H1 (cell line): ENCODE results near the gene CACNG6. TPM values are rescaled to one million over a fixed set of nuclear protein-coding genes. Genes with fewer than 3 reads are reported as not detected.
A peak's percentile ranks its signal among the peaks of the same experiment; 100 is the strongest.

ENCODE experiments used
- CTCF ChIA-PET: fragments of 300-600 bp; sonication (Branson Sonifier 250); formaldehyde crosslinking; loops from one replicate; lab custom pipeline; 2021; ENCODE audit not compliant: partially characterized antibody; lab: Charles Lee
- POLR2A ChIA-PET: fragments of 300-600 bp; sonication (Branson Sonifier 250); formaldehyde crosslinking; loops from one replicate; lab custom pipeline; 2021; ENCODE audit warnings: inconsistent platforms; ENCODE audit not compliant: partially characterized antibody; lab: Charles Lee
- DNase-seq, 2 experiments: peaks; one replicate each; pipeline versions ENCODE4 v3.0.0 to v3.0.0-alpha.2; 2010 to 2022; ENCODE audit warnings: low spot score in 2 of 2, low read depth in 1 of 2, mixed read lengths in 1 of 2
- FAIRE-seq: peaks from 2 replicates; lab custom pipeline; 2011; peaks lifted over from hg19 to GRCh38; lab: Jason Lieb, UNC
- H2AFZ ChIP-seq: 2 replicates; pipeline ENCODE4 v1.8.1; 2012; ENCODE audit warnings: low read length, inconsistent platforms
- H2AK5ac ChIP-seq: 2 replicates; pipeline ENCODE4 v1.6.1; 2013; ENCODE audit warnings: low read depth, low read length
- H2BK120ac ChIP-seq: replicated peaks from 2 replicates; pipeline ENCODE3; 2013; ENCODE audit warnings: low read depth, low read length, inconsistent platforms
- H2BK12ac ChIP-seq: 2 replicates; pipeline ENCODE4 v1.6.1; 2013; ENCODE audit warnings: low read depth, low read length
- H2BK15ac ChIP-seq: 2 replicates; pipeline ENCODE4 v1.6.1; 2013; ENCODE audit warnings: low read length
- H2BK20ac ChIP-seq: 2 replicates; pipeline ENCODE4 v1.6.1; 2013; ENCODE audit warnings: low read length
- H2BK5ac ChIP-seq: 2 replicates; pipeline ENCODE4 v1.6.1; 2013; ENCODE audit warnings: low read depth, low read length
- H3K14ac ChIP-seq: 2 replicates; pipeline ENCODE4 v1.6.1; 2013; ENCODE audit warnings: inconsistent platforms; ENCODE audit not compliant: insufficient read length
- H3K18ac ChIP-seq: 2 replicates; pipeline ENCODE4 v1.6.1; 2013; ENCODE audit warnings: low read length; ENCODE audit errors: extremely low read depth
- H3K23ac ChIP-seq: 2 replicates; pipeline ENCODE4 v1.6.1; 2013; ENCODE audit warnings: inconsistent platforms; ENCODE audit not compliant: insufficient read length
- H3K23me2 ChIP-seq: 2 replicates; pipeline ENCODE4 v1.6.1; 2013; ENCODE audit warnings: low read depth, low read length
- H3K27ac ChIP-seq: 2 replicates; pipeline ENCODE4 v1.6.1; 2011; ENCODE audit warnings: low read depth, low read length, inconsistent platforms
- H3K27me3 ChIP-seq, 4 experiments: replicated peaks in 1 of 4; 1 replicate in 1 of 4; 2 replicates in 3 of 4; pipeline versions ENCODE4 v1.6.1 to v1.8.1; 2011 to 2013; ENCODE audit warnings: low read length in 3 of 4, mild to moderate bottlenecking in 3 of 4, inconsistent platforms in 2 of 4, mixed read lengths in 2 of 4, moderate library complexity in 1 of 4; ENCODE audit not compliant: control insufficient read depth in 3 of 4, insufficient read depth in 3 of 4; ENCODE audit errors: extremely low read depth in 1 of 4
- H3K36me3 ChIP-seq, 4 experiments: 2 replicates each; pipeline versions ENCODE4 v1.6.1 to v1.8.1; 2011 to 2013; ENCODE audit warnings: mild to moderate bottlenecking in 4 of 4, low read length in 3 of 4, moderate library complexity in 2 of 4, control low read depth in 1 of 4, inconsistent platforms in 1 of 4; ENCODE audit not compliant: insufficient read depth in 4 of 4, control insufficient read depth in 2 of 4
- H3K4ac ChIP-seq: replicated peaks from 2 replicates; pipeline ENCODE3; 2013; ENCODE audit warnings: low read length, low read depth, mixed read lengths, inconsistent platforms; ENCODE audit not compliant: insufficient read length
- H3K4me1 ChIP-seq, 4 experiments: replicated peaks in 1 of 4; 1 replicate in 1 of 4; 2 replicates in 3 of 4; pipeline versions ENCODE4 v1.6.1 to v1.8.1; 2011 to 2013; ENCODE audit warnings: low read length in 3 of 4, inconsistent platforms in 2 of 4, mixed read lengths in 1 of 4; ENCODE audit not compliant: insufficient read depth in 4 of 4, control insufficient read depth in 3 of 4
- H3K4me2 ChIP-seq, 2 experiments: 2 replicates each; pipeline versions ENCODE4 v1.6.1 to v1.8.1; 2011 to 2013; ENCODE audit warnings: low read depth in 2 of 2, low read length in 2 of 2, control low read depth in 1 of 2, inconsistent platforms in 1 of 2, mild to moderate bottlenecking in 1 of 2; ENCODE audit not compliant: insufficient read depth in 1 of 2
- H3K4me3 ChIP-seq, 4 experiments: fragments of 200-600, 300-600 bp in 1 of 4; sonication (generic), shearing (Covaris generic), sonication (Bioruptor Twin) in 1 of 4; 2 replicates each; pipeline versions ENCODE4 v1.5.1 to v1.8.1; 2011 to 2016; ENCODE audit warnings: low read length in 4 of 4, low read depth in 3 of 4, control low read depth in 2 of 4, inconsistent platforms in 2 of 4, mild to moderate bottlenecking in 2 of 4, mixed read lengths in 1 of 4, moderate library complexity in 1 of 4; ENCODE audit not compliant: insufficient read depth in 2 of 4; ENCODE audit errors: extremely low read depth in 1 of 4
- H3K56ac ChIP-seq: replicated peaks from 2 replicates; pipeline ENCODE3; 2013; ENCODE audit warnings: low read depth, mild to moderate bottlenecking, mixed read lengths, low read length, inconsistent platforms; ENCODE audit not compliant: insufficient read length
- H3K79me1 ChIP-seq: 2 replicates; pipeline ENCODE4 v1.6.1; 2013; ENCODE audit warnings: low read depth, low read length, control low read depth
- H3K79me2 ChIP-seq, 2 experiments: 2 replicates each; pipeline versions ENCODE4 v1.6.1 to v1.8.1; 2012 to 2013; ENCODE audit warnings: low read length in 2 of 2, mild to moderate bottlenecking in 2 of 2, inconsistent platforms in 1 of 2; ENCODE audit not compliant: insufficient read depth in 2 of 2, control insufficient read depth in 1 of 2
- H3K9ac ChIP-seq, 4 experiments: replicated peaks in 1 of 4; 1 replicate in 1 of 4; 2 replicates in 3 of 4; pipeline versions ENCODE4 v1.6.1 to v1.8.1; 2011 to 2013; ENCODE audit warnings: low read depth in 3 of 4, low read length in 3 of 4, control low read depth in 2 of 4, mild to moderate bottlenecking in 2 of 4, moderate library complexity in 2 of 4, inconsistent platforms in 1 of 4; ENCODE audit errors: extremely low read depth in 1 of 4
- H3K9me3 ChIP-seq, 2 experiments: 2 replicates each; pipeline versions ENCODE4 v1.6.1 to v1.8.1; 2012 to 2013; ENCODE audit warnings: mild to moderate bottlenecking in 2 of 2, moderate library complexity in 2 of 2, control low read depth in 1 of 2, inconsistent platforms in 1 of 2, low read depth in 1 of 2, low read length in 1 of 2, mixed read lengths in 1 of 2; ENCODE audit not compliant: insufficient read depth in 2 of 2
- H4K20me1 ChIP-seq, 2 experiments: replicated peaks in 1 of 2; 2 replicates each; pipeline versions ENCODE3 to v1.8.1; 2011 to 2013; ENCODE audit warnings: inconsistent platforms in 2 of 2, low read length in 2 of 2, mild to moderate bottlenecking in 1 of 2; ENCODE audit not compliant: insufficient read depth in 2 of 2, control insufficient read depth in 1 of 2
- H4K5ac ChIP-seq: 2 replicates; pipeline ENCODE4 v1.6.1; 2013; ENCODE audit warnings: low read length, low read depth, mixed read lengths, inconsistent platforms; ENCODE audit not compliant: insufficient read length
- H4K8ac ChIP-seq: 2 replicates; pipeline ENCODE4 v1.8.0; 2013; ENCODE audit warnings: mild to moderate bottlenecking, moderate library complexity, low read length, inconsistent platforms; ENCODE audit not compliant: insufficient read depth; ENCODE audit errors: extremely low read depth
- H4K91ac ChIP-seq: replicated peaks from 2 replicates; pipeline ENCODE3; 2013; ENCODE audit warnings: low read length, mixed read lengths, inconsistent platforms; ENCODE audit not compliant: insufficient read length
- KDM1A ChIP-seq: fragments of 200-600, 300-600 bp; sonication (generic); IDR thresholded peaks from 2 replicates; pipeline ENCODE4 v1.7.1; 2016; ENCODE audit warnings: mild to moderate bottlenecking, low read length, borderline replicate concordance
- KDM4A ChIP-seq: IDR thresholded peaks from one replicate; pipeline ENCODE4 v1.7.1; 2012; ENCODE audit warnings: low read depth, mild to moderate bottlenecking, moderate library complexity, low read length, inconsistent platforms; ENCODE audit not compliant: severe bottlenecking
- RBBP5 ChIP-seq: IDR thresholded peaks from 2 replicates; pipeline ENCODE4 v1.7.1; 2012; ENCODE audit warnings: low read depth, mild to moderate bottlenecking, inconsistent platforms, low read length, moderate library complexity, borderline replicate concordance
- TEAD4 ChIP-seq: IDR thresholded peaks from 2 replicates; pipeline ENCODE4 v1.6.1; 2012; ENCODE audit warnings: low read depth, low read length, inconsistent platforms, mixed read lengths
- WGBS, 2 experiments: shearing (Covaris generic) in 1 of 2; methylation state at CpG; one replicate each; pipeline versions ENCODE4 v1.1.6 to v1.1.7; 2013 to 2015; ENCODE audit warnings: low lambda C conversion rate in 2 of 2, mixed read lengths in 2 of 2, inconsistent platforms in 1 of 2, low coverage in 1 of 2, missing lambda C conversion rate in 1 of 2; ENCODE audit not compliant: insufficient replicate concordance in 2 of 2, insufficient coverage in 1 of 2, insufficient read length in 1 of 2; ENCODE audit errors: extremely low coverage in 1 of 2, missing lambda C conversion rate in 1 of 2; 5-methylcytosine and 5-hydroxymethylcytosine counted together
- polyA plus RNA-seq, 7 experiments: library from polyadenylated mRNA; depleted of rRNA in 3 of 7; stranded (reverse) in 5 of 7; unstranded in 2 of 7; fragments of >200 nt in 5 of 7; fragments of 200-250 nt in 2 of 7; gene quantifications; 1 replicate in 5 of 7; 2 replicates in 1 of 7; 4 replicates in 1 of 7; pipeline versions ENCODE4 v1.2.1 to v1.2.3, GENCODE V29; 2011 to 2013; ENCODE audit warnings: missing spikeins in 2 of 7, mixed read lengths in 2 of 7
- total RNA-seq: library from RNA; stranded (reverse); fragmentation: NEBNext Ultra II Directional; extraction: Animal tissue kit (Norgen Biotek cat#: 25700); gene quantifications from 2 replicates; pipeline ENCODE4 v1.2.1, GENCODE V29; 2021

Gene CACNG6
- total and polyA plus RNA-seq, 2 of the 8 experiments (the other 6 are each of a cell fraction or from before 2014, with no cell fraction given), result 1.2 to 1.6 TPM

- H3K4me1 ChIP-seq, result peaks cover 5 to 17% (median 14%) of the 10 kb centered on the region in 4 experiments; a peak in 5 of 7 replicates
- no peak overlapping the region for H3K14ac ChIP-seq
- H2BK5ac ChIP-seq, result no peak overlapping the region
- DNase-seq, result no peak
- no peak overlapping the region for H3K4me2 ChIP-seq
- H3K4ac ChIP-seq, result no peak overlapping the region
- no peak overlapping the region for H3K4me3 ChIP-seq
- no peak overlapping the region for H3K27ac ChIP-seq
- H3K23ac ChIP-seq, result no peak overlapping the region
- TF ChIP-seq TEAD4 (no peak), RBBP5 (no peak), KDM4A (no peak), KDM1A (peak; percentile 56; the same call in 1 of the 2 replicates)
- H3K23me2 ChIP-seq, result peaks cover 9% of the 10 kb centered on the region
- no peak overlapping the region for H4K91ac ChIP-seq
- POLR2A ChIA-PET, result interaction anchor here (1.2 kb wide), 1 partner anchor 31 kb away, joined by 4 read pairs; no protein-coding TSS in a partner anchor
- no peak overlapping the region for H4K8ac ChIP-seq
- H2AFZ ChIP-seq, result no peak overlapping the region
- H2BK20ac ChIP-seq, result no peak overlapping the region
- no peaks in the 10 kb centered on the region for H3K79me1 ChIP-seq
- CTCF ChIA-PET, result interaction anchor here (1.0 to 3.1 kb wide), 5 partner anchors 9 to 71 kb away, joined by 3 to 12 read pairs (median 4); no protein-coding TSS in a partner anchor
- H3K9ac ChIP-seq, result no peak overlapping the region
- H3K56ac ChIP-seq, result no peak overlapping the region
- no peaks in the 10 kb centered on the region for H4K20me1 ChIP-seq
- H2BK15ac ChIP-seq, result no peak overlapping the region
- no peak overlapping the region for H2AK5ac ChIP-seq
- no peak overlapping the region for H2BK120ac ChIP-seq
- no peaks in the 10 kb centered on the region for H3K79me2 ChIP-seq
- no peak for FAIRE-seq
- no peaks in the 10 kb centered on the region for H3K9me3 ChIP-seq
- H3K18ac ChIP-seq, result no peak overlapping the region
- H3K27me3 ChIP-seq, result no peaks in the 10 kb centered on the region
- no peak overlapping the region for H2BK12ac ChIP-seq
- 92% methylated on average over 8 of the region's 8 CpGs; no CpG with 5 or more reads in 1 of the 2 experiments for WGBS, 2 experiments
- no peak overlapping the region for H4K5ac ChIP-seq
- H3K36me3 ChIP-seq, result no peaks in the 10 kb centered on the region; a peak in 1 of 8 replicates
Observed at GRCh38 chr19:53953383-53953782, 38.1 kb upstream of the CACNG6 start.
